ENCODE measurements around the gene KCNH1.

Gene KCNH1

GRCh38 chr1:210715072-210715471 lies 418.9 kb downstream of the KCNH1 start:
- no peak for DNase-seq (ENCODE audit: low spot score in 2 of 2)
- Histone ChIP-seq H3K27me3 (ENCODE audit: low read depth) (no peaks in the 10 kb centered on the region), H3K36me3 (replicated peaks) (no peaks in the 10 kb centered on the region), H3K4me1 (no peaks in the 10 kb centered on the region), H3K4me3 (no peak overlapping the region), H3K9me3 (no peaks in the 10 kb centered on the region)
- in situ Hi-C loops (cut with MboI; ENCODE audit: low sequenced_read_pairs): no loop called here

- DNase-seq (ENCODE audit: low spot score in 2 of 2): no peak
Observed at GRCh38 chr1:210711825-210712612, 421.9 kb downstream of the KCNH1 start.

GRCh38 chr1:210709701-210710100 lies 424.2 kb downstream of the KCNH1 start:
- Histone ChIP-seq H3K27me3 (ENCODE audit: low read depth) (no peaks in the 10 kb centered on the region), H3K4me3 (no peak overlapping the region), H3K9me3 (no peaks in the 10 kb centered on the region), H3K4me1 (no peaks in the 10 kb centered on the region), H3K36me3 (replicated peaks) (no peaks in the 10 kb centered on the region)
- in situ Hi-C loops (cut with MboI; ENCODE audit: low sequenced_read_pairs): no loop called here
- DNase-seq (ENCODE audit: low spot score in 2 of 2): no peak

More at GRCh38 chr1:210711825-210712612, 421.9 kb downstream of the KCNH1 start:
- no peaks in the 10 kb centered on the region for H3K9me3 ChIP-seq
- H3K4me1 ChIP-seq: no peaks in the 10 kb centered on the region
- no peak overlapping the region for H3K4me3 ChIP-seq
- no peaks in the 10 kb centered on the region for H3K36me3 ChIP-seq (replicated peaks)
- H3K27me3 ChIP-seq (ENCODE audit: low read depth): no peaks in the 10 kb centered on the region
- in situ Hi-C loops (cut with MboI; ENCODE audit: low sequenced_read_pairs): no loop called here

- in situ Hi-C loops (cut with MboI; ENCODE audit: low sequenced_read_pairs): no loop called here
- Histone ChIP-seq H3K27me3 (ENCODE audit: low read depth) (no peaks in the 10 kb centered on the region), H3K9me3 (no peaks in the 10 kb centered on the region), H3K4me1 (no peaks in the 10 kb centered on the region), H3K36me3 (replicated peaks) (no peaks in the 10 kb centered on the region), H3K4me3 (no peak overlapping the region)
- DNase-seq (ENCODE audit: low spot score in 2 of 2): no peak
Observed at GRCh38 chr1:210707300-210708240, 426.4 kb downstream of the KCNH1 start.

- no peak for DNase-seq (ENCODE audit: low spot score in 2 of 2)
- H3K4me1 ChIP-seq: no peaks in the 10 kb centered on the region
- no peaks in the 10 kb centered on the region for H3K36me3 ChIP-seq (replicated peaks)
- no peaks in the 10 kb centered on the region for H3K27me3 ChIP-seq (ENCODE audit: low read depth)
- no peak overlapping the region for H3K4me3 ChIP-seq
- in situ Hi-C loops (cut with MboI; ENCODE audit: low sequenced_read_pairs): no loop called here
- H3K9me3 ChIP-seq: no peaks in the 10 kb centered on the region
Observed at GRCh38 chr1:210706246-210706645, 427.7 kb downstream of the KCNH1 start.

GRCh38 chr1:210705086-210705485 lies 428.9 kb downstream of the KCNH1 start:
- DNase-seq (ENCODE audit: low spot score in 2 of 2): no peak
- in situ Hi-C loops (cut with MboI; ENCODE audit: low sequenced_read_pairs): no loop called here
- H3K9me3 ChIP-seq: no peaks in the 10 kb centered on the region

GRCh38 chr1:210703593-210703992 lies 430.4 kb downstream of the KCNH1 start:
- no peaks in the 10 kb centered on the region for H3K27me3 ChIP-seq (ENCODE audit: low read depth)
- in situ Hi-C loops (cut with MboI; ENCODE audit: low sequenced_read_pairs): no loop called here
- no peaks in the 10 kb centered on the region for H3K9me3 ChIP-seq

More at GRCh38 chr1:210705086-210705485, 428.9 kb downstream of the KCNH1 start:
- Histone ChIP-seq H3K4me1 (no peaks in the 10 kb centered on the region), H3K27me3 (ENCODE audit: low read depth) (no peaks in the 10 kb centered on the region), H3K36me3 (replicated peaks) (no peaks in the 10 kb centered on the region), H3K4me3 (no peak overlapping the region)

GRCh38 chr1:210702506-210702905 lies 431.4 kb downstream of the KCNH1 start:
- H3K4me1 ChIP-seq: no peaks in the 10 kb centered on the region
- in situ Hi-C loops (cut with MboI; ENCODE audit: low sequenced_read_pairs): no loop called here
- no peaks in the 10 kb centered on the region for H3K9me3 ChIP-seq
- no peaks in the 10 kb centered on the region for H3K36me3 ChIP-seq (replicated peaks)
- no peak for DNase-seq (ENCODE audit: low spot score in 2 of 2)
- no peak overlapping the region for H3K4me3 ChIP-seq
- H3K27me3 ChIP-seq (ENCODE audit: low read depth): no peaks in the 10 kb centered on the region

More at GRCh38 chr1:210703593-210703992, 430.4 kb downstream of the KCNH1 start:
- Histone ChIP-seq H3K4me3 (no peak overlapping the region), H3K4me1 (no peaks in the 10 kb centered on the region), H3K36me3 (replicated peaks) (no peaks in the 10 kb centered on the region)
- no peak for DNase-seq (ENCODE audit: low spot score in 2 of 2)

- no peaks in the 10 kb centered on the region for H3K36me3 ChIP-seq (replicated peaks)
- no peaks in the 10 kb centered on the region for H3K9me3 ChIP-seq
- H3K4me1 ChIP-seq: no peaks in the 10 kb centered on the region
- no peaks in the 10 kb centered on the region for H3K27me3 ChIP-seq (ENCODE audit: low read depth)
- in situ Hi-C loops (cut with MboI; ENCODE audit: low sequenced_read_pairs): no loop called here
- DNase-seq (ENCODE audit: low spot score in 2 of 2): no peak
- no peak overlapping the region for H3K4me3 ChIP-seq
Observed at GRCh38 chr1:210700511-210700910, 433.4 kb downstream of the KCNH1 start.

GRCh38 chr1:210700083-210700482 lies 433.9 kb downstream of the KCNH1 start:
- Histone ChIP-seq H3K27me3 (ENCODE audit: low read depth) (no peaks in the 10 kb centered on the region), H3K4me3 (no peak overlapping the region), H3K4me1 (no peaks in the 10 kb centered on the region), H3K9me3 (no peaks in the 10 kb centered on the region), H3K36me3 (replicated peaks) (no peaks in the 10 kb centered on the region)
- DNase-seq (ENCODE audit: low spot score in 2 of 2): no peak
- in situ Hi-C loops (cut with MboI; ENCODE audit: low sequenced_read_pairs): no loop called here

GRCh38 chr1:210698661-210699060 lies 435.3 kb downstream of the KCNH1 start:
- H3K27me3 ChIP-seq (ENCODE audit: low read depth): no peaks in the 10 kb centered on the region
- no peaks in the 10 kb centered on the region for H3K9me3 ChIP-seq
- no peaks in the 10 kb centered on the region for H3K36me3 ChIP-seq (replicated peaks)
- no peak overlapping the region for H3K4me3 ChIP-seq
- DNase-seq (ENCODE audit: low spot score in 2 of 2): no peak
- in situ Hi-C loops (cut with MboI; ENCODE audit: low sequenced_read_pairs): no loop called here
- no peaks in the 10 kb centered on the region for H3K4me1 ChIP-seq

GRCh38 chr1:210697185-210697584 lies 436.8 kb downstream of the KCNH1 start:
- Histone ChIP-seq H3K9me3 (no peaks in the 10 kb centered on the region), H3K4me1 (no peaks in the 10 kb centered on the region), H3K27me3 (ENCODE audit: low read depth) (no peaks in the 10 kb centered on the region), H3K4me3 (no peak overlapping the region), H3K36me3 (replicated peaks) (no peaks in the 10 kb centered on the region)
- in situ Hi-C loops (cut with MboI; ENCODE audit: low sequenced_read_pairs): no loop called here
- DNase-seq (ENCODE audit: low spot score in 2 of 2): no peak

- no peak overlapping the region for H3K4me3 ChIP-seq
- in situ Hi-C loops (cut with MboI; ENCODE audit: low sequenced_read_pairs): no loop called here
- no peaks in the 10 kb centered on the region for H3K9me3 ChIP-seq
- H3K36me3 ChIP-seq (replicated peaks): no peaks in the 10 kb centered on the region
- DNase-seq (ENCODE audit: low spot score in 2 of 2): no peak
- H3K4me1 ChIP-seq: no peaks in the 10 kb centered on the region
- no peaks in the 10 kb centered on the region for H3K27me3 ChIP-seq (ENCODE audit: low read depth)
Observed at GRCh38 chr1:210696709-210697108, 437.2 kb downstream of the KCNH1 start.

GRCh38 chr1:210695026-210695425 lies 438.9 kb downstream of the KCNH1 start:
- DNase-seq (ENCODE audit: low spot score in 2 of 2): no peak
- Histone ChIP-seq H3K9me3 (no peaks in the 10 kb centered on the region), H3K27me3 (ENCODE audit: low read depth) (no peaks in the 10 kb centered on the region), H3K4me1 (no peaks in the 10 kb centered on the region), H3K4me3 (no peak overlapping the region), H3K36me3 (replicated peaks) (no peaks in the 10 kb centered on the region)
- in situ Hi-C loops (cut with MboI; ENCODE audit: low sequenced_read_pairs): no loop called here
